GM18498 (cell line): ENCODE data around the gene MRLN.
A peak's percentile ranks its signal among the peaks of the same experiment; 100 is the strongest.
"Not testable (repeated sequence)": the region's sequence is repeated elsewhere in the genome, so short reads cannot be mapped to it uniquely, and the experiment has no call there.

Experiments used
- ATAC-seq: cut with Tn5 transposase; IDR thresholded peaks from one replicate; pipeline ENCODE4 v1.9.1; 2021; ENCODE audit warnings: mild to moderate bottlenecking, moderate library complexity; ENCODE audit not compliant: unreplicated experiment

MRLN gene

DNA sequence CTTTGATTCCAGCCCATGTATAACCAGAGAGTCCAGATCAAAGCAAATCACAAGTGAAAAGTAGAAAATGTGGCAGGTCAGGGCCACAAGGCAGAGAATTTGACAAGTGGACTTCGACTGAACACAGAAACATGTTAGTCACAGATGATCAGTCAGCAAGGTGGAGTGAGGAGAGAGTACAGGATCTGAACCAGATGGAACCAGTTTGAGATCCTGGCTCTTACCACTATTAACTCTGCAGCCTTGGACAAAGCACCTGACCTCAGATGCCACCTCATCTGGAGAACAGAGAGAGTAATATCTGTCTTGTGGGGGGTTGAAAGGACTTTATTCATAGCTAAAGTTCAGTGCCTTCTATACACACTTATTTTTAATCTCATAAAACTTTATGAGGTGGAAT lies 4.4 kb downstream of the MRLN start:
- no peak for ATAC-seq

DNA sequence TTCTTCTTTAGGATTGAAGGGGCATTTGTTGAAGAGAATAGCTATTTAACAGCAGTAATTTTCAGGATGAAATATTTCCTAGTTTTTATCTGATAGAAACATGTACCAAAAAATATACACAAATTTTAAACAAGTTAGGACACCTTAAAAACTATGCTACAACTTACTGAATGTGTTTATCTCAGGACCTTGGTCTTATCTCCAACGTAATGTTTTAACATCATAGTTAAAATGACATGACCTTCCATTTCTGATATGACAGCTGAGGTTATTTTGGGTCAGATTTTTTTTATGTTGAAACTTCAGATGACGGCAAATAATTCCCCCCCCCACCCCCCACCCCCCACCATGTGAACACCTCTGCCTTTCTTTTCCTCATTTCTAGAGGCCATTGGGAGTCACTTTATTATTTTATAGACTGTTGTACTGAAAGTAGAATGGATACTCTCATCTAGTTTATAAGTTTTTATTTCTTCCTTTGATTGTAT lies 8.0 kb downstream of the MRLN start:
- ATAC-seq, result no peak

DNA sequence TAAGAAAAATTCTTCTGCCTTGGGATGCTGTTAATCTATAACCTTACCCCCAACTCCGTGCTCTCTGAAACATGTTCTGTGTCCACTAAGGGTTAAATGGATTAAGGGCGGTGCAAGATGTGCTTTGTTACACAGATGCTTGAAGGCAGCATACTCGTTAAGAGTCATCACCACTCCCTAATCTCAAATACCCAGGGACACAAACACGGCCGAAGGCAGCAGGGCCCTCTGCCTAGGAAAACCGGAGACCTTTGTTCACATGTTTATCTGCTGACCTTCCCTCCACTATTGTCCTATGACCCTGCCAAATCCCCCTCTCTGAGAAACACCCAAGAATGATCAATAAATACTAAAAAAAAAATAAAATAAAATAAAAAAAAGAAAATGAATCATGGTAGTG lies 8.5 kb downstream of the MRLN start:
- not testable (repeated sequence) for ATAC-seq

DNA sequence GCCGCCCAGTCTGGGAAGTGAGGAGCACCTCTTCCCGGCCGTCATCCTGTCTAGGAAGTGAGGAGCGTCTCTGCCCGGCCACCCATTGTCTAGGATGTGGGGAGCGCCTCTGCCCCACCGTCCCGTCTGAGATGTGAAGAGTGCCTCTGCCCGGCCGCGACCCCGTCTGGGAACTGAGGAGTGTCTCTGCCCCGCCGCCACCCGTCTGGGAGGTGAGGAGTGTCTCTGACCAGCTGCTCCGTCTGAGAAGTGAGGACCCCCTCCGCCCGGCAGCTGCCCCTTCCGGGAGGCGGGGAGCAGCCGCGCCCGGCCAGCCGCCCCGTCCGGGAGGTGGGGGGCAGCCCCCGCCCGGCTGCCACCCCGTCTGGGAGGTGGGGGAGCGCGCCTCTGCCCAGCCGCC lies 9.1 kb downstream of the MRLN start:
- not testable (repeated sequence) for ATAC-seq

DNA sequence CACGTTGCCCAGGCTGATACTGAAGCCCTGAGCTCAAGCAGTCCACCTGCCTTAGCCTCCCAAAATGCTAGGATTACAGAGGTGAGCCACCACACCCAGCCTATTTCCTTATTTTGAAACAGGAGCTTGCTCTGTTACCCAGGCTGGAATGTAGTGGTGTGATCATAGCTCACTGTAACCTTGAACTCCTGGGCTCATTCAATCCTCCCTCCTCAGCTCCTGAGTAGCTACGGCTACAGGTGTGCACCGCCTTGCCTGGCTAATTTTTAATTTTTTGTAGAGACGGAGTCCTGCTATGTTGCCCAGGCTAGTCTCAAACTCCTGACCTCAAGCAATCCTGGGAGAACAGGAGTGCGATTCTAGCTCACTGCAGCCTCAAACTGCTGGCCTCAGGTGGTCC lies 11.7 kb downstream of the MRLN start:
- ATAC-seq, result no peak

DNA sequence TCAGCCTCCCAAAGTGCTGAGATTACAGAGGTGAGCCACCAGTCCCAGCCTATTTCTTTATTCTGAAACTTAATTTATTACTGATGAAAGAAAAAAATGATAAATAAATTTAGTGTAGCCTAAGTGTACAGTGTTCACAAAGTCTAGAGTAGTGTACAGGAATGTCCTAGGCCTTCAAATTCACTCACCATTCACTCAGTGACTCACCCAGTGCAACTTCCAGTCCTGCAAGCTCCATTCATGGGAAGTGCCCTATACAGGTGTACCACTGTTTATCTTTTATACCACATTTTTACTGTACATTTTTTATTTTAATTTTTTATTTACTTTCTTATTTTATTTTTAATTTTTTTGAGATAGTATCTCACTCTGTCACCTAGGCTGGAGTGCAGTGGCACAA lies 12.2 kb downstream of the MRLN start:
- no peak for ATAC-seq

DNA sequence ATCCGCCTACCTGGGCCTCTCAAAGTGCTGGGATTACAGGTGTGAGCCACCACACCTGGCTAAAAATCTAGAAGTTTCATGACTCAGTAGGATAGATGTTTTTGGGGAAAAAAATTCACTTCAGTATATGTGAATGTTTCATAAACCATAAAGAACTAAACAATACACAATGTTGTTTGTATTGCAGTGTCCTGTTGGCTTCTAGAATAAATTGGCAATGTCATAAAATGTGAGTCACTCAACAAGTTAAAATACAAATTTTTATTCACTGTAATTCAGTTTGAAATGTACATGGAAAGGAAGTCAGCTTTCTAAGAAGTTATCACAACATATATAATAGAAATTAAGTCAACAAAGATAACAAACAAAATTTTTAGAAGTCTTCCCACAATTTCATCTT lies 16.5 kb downstream of the MRLN start:
- ATAC-seq, result no peak

DNA sequence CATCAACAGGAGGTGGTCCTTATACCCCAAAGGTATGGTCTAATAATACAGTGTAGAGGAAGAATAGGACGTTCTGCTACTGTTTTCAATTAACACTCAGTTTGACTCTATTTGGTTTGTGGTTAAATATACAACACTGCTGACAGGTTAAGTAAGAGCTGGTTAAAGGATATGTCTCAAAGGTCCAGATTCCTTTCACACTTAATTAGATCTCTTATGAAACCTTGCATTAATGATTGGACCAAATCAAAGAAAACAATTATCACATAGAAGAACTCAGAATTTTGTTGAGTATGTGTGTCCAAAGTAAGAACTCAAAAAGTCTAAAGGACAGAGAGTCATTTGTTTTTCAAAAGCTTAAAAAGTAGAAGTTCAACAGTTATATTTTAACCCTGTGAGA lies 18.0 kb downstream of the MRLN start:
- ATAC-seq, result no peak

DNA sequence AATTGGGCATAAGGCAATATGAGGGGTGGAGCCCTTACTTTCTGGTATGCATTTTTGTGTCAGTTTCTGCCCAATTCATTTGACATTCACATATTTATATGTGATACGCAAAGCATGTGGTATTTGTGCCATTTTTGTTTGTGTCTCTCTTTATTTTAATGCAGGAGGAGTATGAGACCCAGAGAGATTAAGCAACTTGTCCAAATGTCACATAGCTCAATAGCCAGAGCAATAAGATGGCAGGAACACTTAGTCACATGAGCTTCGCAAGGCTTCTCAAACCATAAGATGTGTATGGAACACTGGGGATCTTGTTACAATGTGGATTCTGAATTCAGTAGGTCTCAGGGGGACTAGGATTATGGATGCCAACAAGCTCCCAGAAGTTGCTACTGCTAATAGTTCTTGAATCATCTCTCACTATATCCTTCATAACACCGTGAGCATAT lies 19.2 kb downstream of the MRLN start:
- ATAC-seq, result no peak

DNA sequence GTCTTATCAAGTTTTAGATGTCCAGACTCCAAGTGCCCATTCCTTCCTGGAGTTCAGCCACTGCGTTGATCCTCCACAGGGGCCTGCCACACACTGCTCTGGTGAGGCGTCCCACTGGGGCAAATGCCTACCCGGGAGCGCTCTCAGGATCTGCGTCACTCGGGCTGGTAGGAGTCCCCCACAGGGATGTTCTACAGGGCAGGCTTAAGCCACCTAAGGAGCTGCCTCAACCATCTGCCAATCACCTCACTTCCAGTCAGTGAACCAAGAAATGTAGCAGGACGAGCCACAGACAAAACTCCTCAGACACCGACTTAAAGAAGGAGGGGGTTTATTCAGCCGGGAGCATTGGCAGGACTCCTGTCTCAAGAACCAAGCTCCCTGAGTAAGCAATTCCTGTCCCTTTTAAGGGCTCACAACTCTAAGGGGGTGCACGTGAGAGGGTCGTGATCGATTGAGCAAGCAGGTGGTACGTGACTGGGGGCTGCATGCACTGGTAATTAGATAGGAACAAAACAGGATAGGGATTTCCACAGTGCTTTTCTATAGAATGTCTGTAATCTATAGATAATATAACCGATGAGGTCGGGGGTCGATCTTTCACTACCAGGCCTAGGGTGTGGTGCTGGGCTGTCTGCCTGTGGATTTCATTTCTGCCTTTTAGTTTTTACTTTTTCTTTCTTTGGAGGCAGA lies 19.8 kb downstream of the MRLN start:
- not testable (repeated sequence) for ATAC-seq

DNA sequence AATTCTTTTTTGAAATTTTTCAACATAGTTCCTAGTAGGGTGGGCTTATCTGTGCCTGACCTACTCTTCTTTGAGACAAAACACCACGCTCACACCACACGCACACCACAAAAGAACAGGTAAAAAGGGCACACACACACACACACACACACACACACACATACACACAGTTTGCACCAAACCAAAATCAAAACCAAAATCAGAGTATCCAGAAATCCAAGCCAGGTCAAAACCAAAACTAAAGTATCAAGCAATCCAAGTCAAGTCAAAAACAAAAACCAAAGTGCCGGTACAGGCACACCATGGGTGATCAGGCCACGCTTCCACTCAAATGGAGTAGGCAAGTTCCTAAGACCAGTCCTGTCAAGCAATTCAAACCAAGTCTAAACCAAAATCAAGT lies 20.4 kb downstream of the MRLN start:
- ATAC-seq, result not testable (repeated sequence)

DNA sequence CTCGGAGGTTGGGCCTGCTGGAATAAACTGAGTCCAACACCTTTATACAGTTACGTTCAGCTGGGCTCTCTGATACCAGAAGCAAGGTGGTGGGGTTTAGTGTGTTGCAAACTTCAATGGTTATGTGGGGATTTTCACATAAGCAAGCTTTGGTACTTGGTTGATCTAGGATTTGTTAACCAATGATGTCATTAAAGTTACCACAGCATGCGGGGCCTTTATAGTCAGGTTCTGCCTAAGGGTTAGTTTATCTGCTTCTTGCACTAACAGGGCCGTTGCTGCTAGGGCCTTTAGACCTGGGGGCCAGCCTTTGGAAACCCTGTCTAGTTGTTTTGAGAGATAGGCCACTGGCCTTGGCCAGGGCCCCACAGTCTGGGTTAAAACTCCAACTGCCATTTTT lies 24.1 kb downstream of the MRLN start:
- ATAC-seq, result not testable (repeated sequence)

DNA sequence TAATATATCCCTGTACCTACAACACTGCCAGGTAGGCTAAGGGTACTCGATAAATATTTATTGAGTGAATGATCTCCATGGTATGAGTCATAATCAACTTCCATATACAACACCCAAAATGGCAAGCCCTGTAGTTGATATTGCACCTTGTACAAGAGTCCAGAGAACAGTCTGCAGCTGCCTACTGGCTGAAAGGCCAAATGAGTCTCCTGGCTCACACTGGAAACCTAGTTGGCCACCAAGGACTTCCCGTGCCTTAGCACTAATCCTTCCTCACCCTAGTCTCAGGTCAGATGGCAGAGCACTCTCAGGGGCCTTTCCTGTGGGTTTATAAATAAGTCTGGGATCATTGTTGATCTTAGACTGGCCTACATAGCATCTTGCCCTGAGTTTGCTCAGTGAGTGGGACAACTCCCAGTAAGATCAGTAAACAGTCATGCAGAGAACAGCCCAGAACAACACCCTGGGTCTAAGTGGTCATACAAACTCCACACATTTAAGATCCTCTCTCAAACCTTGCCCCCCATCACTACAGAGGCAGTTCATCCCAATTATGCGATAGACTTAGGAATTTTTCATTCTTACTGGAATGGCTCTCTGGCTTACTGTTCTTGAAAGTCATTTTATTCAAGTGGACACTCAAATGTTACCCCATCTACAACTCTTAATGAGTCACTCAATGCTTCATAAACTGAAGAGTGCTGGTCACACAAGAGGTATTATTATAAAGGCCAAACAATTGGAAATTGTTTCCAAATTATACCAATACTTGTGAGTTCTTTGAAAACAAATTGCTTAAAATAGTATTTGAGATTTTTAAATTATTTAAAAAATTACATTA lies 28.9 kb downstream of the MRLN start:
- no peak for ATAC-seq

DNA sequence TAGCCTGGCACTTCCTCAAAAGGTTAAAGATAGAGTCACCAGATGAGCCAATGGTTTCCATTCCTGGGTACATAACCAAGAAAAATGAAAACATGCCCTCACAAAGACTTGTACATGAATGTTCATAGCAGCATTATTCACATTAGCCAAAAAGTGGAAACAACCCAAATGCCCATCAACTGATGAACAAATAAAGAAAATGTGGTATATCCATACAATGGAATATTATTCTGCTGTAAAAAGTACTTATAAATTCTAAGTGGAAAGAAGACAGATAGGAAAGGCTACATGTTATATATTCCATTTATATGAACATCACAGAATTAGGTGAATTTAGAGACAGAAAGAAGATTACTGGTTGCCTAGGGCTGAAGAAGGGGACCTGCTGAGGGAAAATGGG lies 32.9 kb downstream of the MRLN start:
- no peak for ATAC-seq

DNA sequence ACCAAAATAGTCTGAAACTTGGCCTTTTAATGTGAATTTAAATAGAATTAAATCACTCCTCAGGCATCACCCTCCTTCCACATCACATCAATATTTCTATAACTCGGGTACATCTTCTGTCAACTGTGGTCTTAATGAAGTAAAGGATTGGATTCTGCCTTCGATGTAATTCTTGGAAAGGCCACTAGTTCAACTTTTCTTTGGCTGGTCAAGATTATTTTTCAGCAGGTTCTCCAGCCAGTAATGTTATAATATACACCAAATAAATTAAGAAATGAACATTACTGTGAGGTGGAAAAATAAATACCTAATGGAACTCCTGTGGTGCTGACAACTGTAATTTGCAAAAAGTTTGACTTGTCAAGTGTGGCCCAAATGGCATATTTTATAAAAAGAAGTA lies 33.9 kb downstream of the MRLN start:
- no peak for ATAC-seq

DNA sequence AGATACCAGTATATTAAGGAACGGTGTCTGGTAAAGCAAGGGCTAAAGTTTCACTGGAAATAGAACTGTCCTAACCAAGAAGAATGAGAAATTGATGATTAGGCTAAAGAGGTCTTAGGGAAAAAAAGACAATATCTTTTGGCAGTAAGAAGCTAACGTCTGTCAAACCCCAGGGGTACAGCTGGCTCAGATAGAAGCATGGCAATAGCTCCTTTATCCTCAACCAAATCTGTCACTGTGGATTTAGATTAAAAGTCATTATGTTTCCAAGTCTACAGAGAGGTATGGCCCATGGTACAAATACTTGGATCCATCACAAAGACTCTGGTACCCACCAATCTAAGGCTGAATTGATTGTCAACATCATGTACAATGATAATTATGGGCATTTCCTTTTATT lies 35.0 kb downstream of the MRLN start:
- no peak for ATAC-seq

DNA sequence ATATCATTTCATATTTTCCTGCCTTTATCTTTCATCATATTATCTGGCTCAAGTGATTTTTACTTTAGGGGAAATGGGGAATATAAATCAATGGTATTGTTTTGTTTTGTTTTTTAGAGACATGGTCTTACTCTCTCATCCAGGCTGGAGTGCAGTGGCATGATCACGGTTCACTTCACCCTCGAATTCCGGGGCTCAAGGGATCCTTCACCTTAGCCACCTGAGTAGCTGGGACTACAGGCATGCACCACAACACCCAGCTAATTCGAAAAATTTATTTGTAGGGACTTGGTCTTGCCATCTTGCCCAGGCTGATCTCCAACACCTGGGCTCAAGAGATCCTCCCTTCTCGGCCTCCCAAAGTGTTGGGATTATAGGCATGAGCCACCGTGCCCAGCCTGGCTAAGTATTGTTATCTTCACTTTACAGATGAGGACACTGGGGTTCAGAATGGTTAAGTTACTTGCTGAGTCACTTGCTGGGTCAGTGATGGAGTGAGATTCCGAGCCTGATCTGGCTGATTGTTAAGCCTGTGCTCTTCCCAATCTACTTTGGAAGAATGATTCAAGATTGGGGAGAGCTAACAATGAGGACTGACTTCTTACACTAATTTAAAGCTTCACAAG lies 39.9 kb downstream of the MRLN start:
- ATAC-seq, result no peak

DNA sequence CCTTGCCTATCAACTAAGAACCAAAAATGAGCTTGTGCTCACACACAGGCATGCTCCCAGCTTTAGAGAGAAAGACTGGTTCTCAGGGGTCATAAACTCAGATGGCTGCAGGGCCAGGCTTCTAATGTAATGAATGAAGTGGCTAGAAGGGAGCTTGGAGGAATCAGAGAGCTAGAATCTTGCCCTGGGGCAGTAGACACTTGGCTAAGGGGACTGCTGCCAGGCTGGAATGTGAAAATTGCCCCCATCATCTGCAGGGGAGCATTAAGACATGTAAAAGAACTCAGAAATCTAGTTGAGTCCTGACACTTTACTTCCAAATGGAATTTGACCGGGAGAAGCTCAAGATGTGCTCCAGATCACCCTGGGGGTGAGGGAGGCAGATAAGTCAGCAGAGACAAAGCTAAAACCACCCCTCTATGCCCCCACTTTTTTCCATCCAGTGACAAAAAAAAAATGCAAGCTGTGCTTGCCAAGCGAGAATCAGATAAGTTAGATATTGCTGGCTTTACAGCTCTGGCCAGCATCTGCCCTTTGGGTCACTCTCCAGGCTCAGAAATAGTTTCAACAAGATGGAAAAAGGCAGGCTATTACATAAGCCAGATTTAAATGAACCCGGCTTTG lies 41.3 kb downstream of the MRLN start:
- ATAC-seq, result no peak

DNA sequence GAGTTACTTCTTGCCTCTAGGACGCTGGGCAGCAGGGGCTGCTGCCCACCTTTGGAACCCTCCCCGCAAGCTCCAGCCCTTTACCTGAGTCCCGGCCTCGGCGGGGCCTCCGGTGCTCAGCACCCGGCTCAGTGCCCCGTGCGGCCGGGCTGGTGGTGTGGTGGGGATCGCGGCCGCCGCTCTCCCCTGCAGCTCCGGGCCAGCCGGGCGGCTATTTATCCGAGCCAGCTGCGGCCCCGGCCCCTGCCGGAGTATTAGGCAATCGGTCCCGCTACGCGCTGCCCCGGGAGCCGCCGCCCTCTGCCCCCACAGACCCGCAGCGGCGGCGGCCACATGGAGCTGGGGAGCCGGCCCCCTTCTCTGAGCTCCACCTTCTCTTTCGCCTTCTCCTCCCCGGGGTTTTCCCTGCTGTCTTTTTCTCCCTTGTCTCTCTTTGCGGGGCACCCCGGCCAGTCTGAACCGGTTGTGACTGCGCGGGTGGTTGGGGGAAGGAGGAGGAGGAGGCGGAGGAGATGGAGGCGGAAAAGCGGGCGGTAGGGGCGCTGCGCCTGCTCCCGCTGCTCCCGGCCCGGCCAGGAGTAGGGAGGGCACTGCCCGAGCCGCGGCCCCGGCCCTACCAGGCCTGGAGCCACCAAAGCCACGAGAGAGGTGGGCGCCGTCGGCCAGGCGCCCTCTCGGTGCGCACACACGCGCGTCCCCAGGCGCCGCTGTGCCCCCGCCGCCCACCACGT lies 43.7 kb downstream of the MRLN start, which contains the start of gene SLC16A9:
Gene SLC16A9 (minus strand): TSS at position 456 of the 731 bp plus-strand sequence. CDS start 25,559 bp downstream, outside the sequence.
- peak; percentile 88 for ATAC-seq

DNA sequence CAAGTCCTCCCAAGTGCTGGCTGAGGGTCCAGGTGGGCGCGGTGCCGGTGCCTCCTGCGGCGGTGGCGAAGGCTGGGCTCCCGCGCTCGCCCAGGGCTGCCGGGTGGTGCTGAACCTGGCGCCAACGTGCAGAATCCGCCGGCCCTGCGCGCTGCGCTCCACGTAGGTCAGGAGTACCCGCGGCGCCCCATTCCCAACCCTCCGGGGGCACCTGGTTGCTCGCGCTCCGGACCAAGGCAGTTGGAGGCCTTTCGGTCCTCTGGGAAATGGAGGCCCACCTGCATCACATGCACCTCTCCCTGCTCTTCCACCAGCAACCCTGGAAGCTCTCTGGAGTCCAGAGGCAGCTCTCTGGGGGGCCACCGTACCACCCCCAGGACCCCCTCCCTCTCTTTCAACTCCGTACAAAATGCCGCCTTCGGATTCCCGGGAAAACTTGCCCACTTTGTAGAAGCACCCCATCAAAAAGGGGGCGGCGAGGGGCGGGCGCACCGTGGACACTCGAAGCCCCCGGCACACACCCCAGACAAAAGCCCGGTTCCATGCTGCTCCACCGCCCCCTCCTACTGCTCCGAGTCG lies 44.4 kb downstream of the MRLN start:
- peak; percentile 34 for ATAC-seq
